GM23338 (cell line): ENCODE measurements around the gene HS3ST1. TPM values are rescaled to one million over a fixed set of nuclear protein-coding genes. Genes with fewer than 3 reads are reported as not detected.

Source experiments
- ATAC-seq: fragments of 200-7000 bp; cut with Tn5 transposase; 3 replicates; pipeline ENCODE4 v1.9.1; 2020
- DNase-seq: peaks from one replicate; pipeline ENCODE4 v3.0.0-alpha.2; 2015; ENCODE audit warnings: low spot score
- H2AFZ ChIP-seq: fragments of 200-600 bp; sonication (generic); 2 replicates; pipeline ENCODE4 v1.8.0; 2016; ENCODE audit warnings: antibody characterized with exemption, mild to moderate bottlenecking, moderate library complexity
- H3F3A ChIP-seq: fragments of 200-600 bp; sonication (generic); replicated peaks from 2 replicates; pipeline ENCODE4 v1.8.0; 2017; ENCODE audit warnings: antibody characterized with exemption, mixed run types, low read depth
- H3K27ac ChIP-seq: fragments of 200-600 bp; sonication (generic); 2 replicates; pipeline ENCODE4 v1.6.1; 2016; ENCODE audit warnings: low read depth
- H3K27me3 ChIP-seq: fragments of 200-600 bp; sonication (generic); 2 replicates; pipeline ENCODE4 v1.8.0; 2016; ENCODE audit warnings: mild to moderate bottlenecking, mixed run types, moderate library complexity; ENCODE audit not compliant: insufficient read depth
- H3K36me3 ChIP-seq: fragments of 200-600 bp; sonication (generic); 2 replicates; pipeline ENCODE4 v1.8.0; 2016; ENCODE audit warnings: mild to moderate bottlenecking; ENCODE audit not compliant: insufficient read depth
- H3K4me1 ChIP-seq: fragments of 200-600 bp; sonication (generic); 2 replicates; pipeline ENCODE4 v1.8.0; 2016; ENCODE audit warnings: mild to moderate bottlenecking, moderate library complexity; ENCODE audit not compliant: insufficient read depth
- H3K4me2 ChIP-seq: fragments of 200-600 bp; sonication (generic); 2 replicates; pipeline ENCODE4 v1.7.1; 2017; ENCODE audit warnings: mixed run types
- H3K4me3 ChIP-seq: fragments of 200-600 bp; sonication (generic); 2 replicates; pipeline ENCODE4 v1.6.1; 2016; ENCODE audit warnings: mixed run types
- H3K79me2 ChIP-seq: fragments of 200-600 bp; sonication (generic); replicated peaks from 2 replicates; pipeline ENCODE4 v1.8.0; 2017; ENCODE audit warnings: mild to moderate bottlenecking; ENCODE audit not compliant: insufficient read depth
- H3K9me2 ChIP-seq: fragments of 200-600 bp; sonication (generic); 2 replicates; pipeline ENCODE4 v1.8.0; 2017; ENCODE audit not compliant: insufficient read depth
- H4K20me1 ChIP-seq: fragments of 200-600 bp; sonication (generic); replicated peaks from 2 replicates; pipeline ENCODE4 v1.8.0; 2017; ENCODE audit warnings: mild to moderate bottlenecking; ENCODE audit not compliant: insufficient read depth
- H3K27ac Mint-ChIP-seq: 2 replicates; pipeline ENCODE4 v1.8.0; 2020; ENCODE audit warnings: inconsistent platforms, mild to moderate bottlenecking, moderate library complexity, mixed read lengths
- H3K27me3 Mint-ChIP-seq: 3 replicates; pipeline ENCODE4 v1.8.0; 2022; ENCODE audit warnings: low read depth, mild to moderate bottlenecking, moderate library complexity, mixed read lengths, inconsistent platforms; ENCODE audit not compliant: insufficient read depth, poor library complexity
- H3K36me3 Mint-ChIP-seq: 3 replicates; pipeline ENCODE4 v1.8.0; 2021; ENCODE audit warnings: low read depth, mild to moderate bottlenecking, inconsistent platforms, moderate library complexity, mixed read lengths
- H3K4me1 Mint-ChIP-seq: 3 replicates; pipeline ENCODE4 v1.8.0; 2020; ENCODE audit warnings: mild to moderate bottlenecking, inconsistent platforms, mixed read lengths
- H3K4me3 Mint-ChIP-seq: 3 replicates; pipeline ENCODE4 v1.8.0; 2021; ENCODE audit warnings: moderate library complexity, mild to moderate bottlenecking, inconsistent platforms, mixed read lengths
- H3K9me3 Mint-ChIP-seq: 3 replicates; pipeline ENCODE4 v1.8.0; 2020; ENCODE audit warnings: moderate library complexity, mild to moderate bottlenecking, inconsistent platforms, mixed read lengths
- EZH2phosphoT487 ChIP-seq: fragments of 200-600 bp; sonication (generic); IDR thresholded peaks from one replicate; pipeline ENCODE4 v1.8.1; 2018; ENCODE audit warnings: antibody characterized with exemption; ENCODE audit not compliant: unreplicated experiment
- JUNB ChIP-seq: IDR thresholded peaks from one replicate; pipeline ENCODE4 v1.6.1; 2016; ENCODE audit warnings: antibody characterized with exemption; ENCODE audit not compliant: unreplicated experiment
- NANOG ChIP-seq: IDR thresholded peaks from 2 replicates; pipeline ENCODE4 v1.6.1; 2016; ENCODE audit warnings: antibody characterized with exemption, borderline replicate concordance
- POLR2AphosphoS5 ChIP-seq: IDR thresholded peaks from 2 replicates; pipeline ENCODE4 v1.6.1; 2016; ENCODE audit warnings: antibody characterized with exemption, low read depth
- ZNF114 ChIP-seq: fragments of 250-450 bp; sonication (Bioruptor Pico); IDR thresholded peaks from 2 replicates; pipeline ENCODE4 v1.5.0; 2020; ENCODE audit warnings: mild to moderate bottlenecking, moderate library complexity
- polyA plus RNA-seq: library from polyadenylated mRNA; unstranded; fragments of >200 nt; fragmentation: Nextera tagmentation; extraction: Ambion mirVana; gene quantifications from 2 replicates; pipeline ENCODE4 v1.2.1, GENCODE V29; 2016
- total RNA-seq: library from RNA; depleted of rRNA; stranded (reverse); fragments of >200 nt; shearing (Covaris generic); gene quantifications from 2 replicates; pipeline ENCODE4 v1.2.3, GENCODE V29; 2014
- TF ChIP-seq, protein P1 (sequence below): fragments of 250-450 bp; sonication (Bioruptor Pico); IDR thresholded peaks from 2 replicates; pipeline ENCODE4 v1.5.0; 2020; ENCODE audit warnings: mild to moderate bottlenecking, moderate library complexity
- TF ChIP-seq, protein P2 (sequence below), 2 experiments: fragments of 200-600 bp in 1 of 2; sonication (generic) in 1 of 2; conservative IDR thresholded peaks; 2 replicates each; pipeline versions ENCODE4 v1.5.1 to v1.6.1; 2016 to 2017; ENCODE audit warnings: antibody characterized with exemption in 2 of 2, low read depth in 2 of 2, mild to moderate bottlenecking in 2 of 2, moderate library complexity in 1 of 2
- TF ChIP-seq, protein P3 (sequence below): IDR thresholded peaks from 2 replicates; pipeline ENCODE4 v1.6.1; 2016; ENCODE audit warnings: antibody characterized with exemption

HS3ST1 gene
- total and polyA plus RNA-seq, 2 experiments from 2014 or later, result 0.94 to 1.3 TPM

DNA sequence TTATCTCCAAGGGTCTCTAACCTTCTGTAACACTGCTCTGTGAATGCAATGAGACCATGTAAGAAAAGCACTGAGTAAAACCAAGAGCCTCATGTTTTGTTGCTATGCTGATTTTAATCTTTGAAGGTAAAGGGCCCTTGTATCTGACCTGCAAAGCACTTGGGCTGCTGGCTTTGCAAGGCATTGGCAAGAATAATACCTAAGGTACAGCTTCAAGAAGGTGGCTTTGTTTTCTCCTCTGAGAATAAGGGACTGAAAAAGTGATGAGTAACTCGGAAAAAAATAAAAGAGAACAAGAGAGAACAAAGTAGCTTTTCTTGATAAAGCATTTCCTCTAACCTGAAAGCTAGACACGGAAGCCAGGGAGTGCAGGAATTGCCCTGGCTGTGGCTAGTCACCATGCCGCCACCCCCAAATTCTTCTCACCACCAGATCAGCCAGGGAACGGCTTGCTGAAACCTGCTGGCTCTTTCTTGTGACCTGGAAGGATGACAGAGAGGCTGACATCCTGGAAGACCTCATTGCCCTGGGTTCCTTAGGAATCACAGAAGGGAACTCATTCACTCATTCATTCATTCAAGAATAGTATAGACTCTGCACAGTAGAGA is 41.8 kb upstream of the HS3ST1 start:
- Histone ChIP-seq H3K36me3 (no peaks in the 10 kb centered on the region; the same call in 1 of the 2 replicates), H2AFZ (peak overlapping the region; percentile 19; the same call in 1 of the 2 replicates), H3K9me2 (no peaks in the 10 kb centered on the region), H3K4me2 (peak overlapping the region; percentile 46), H3K27ac (peak overlapping the region; percentile 68), H3K4me3 (peak overlapping the region; percentile 31), H3K79me2 (no peaks in the 10 kb centered on the region), H4K20me1 (no peaks in the 10 kb centered on the region; the same call in 1 of the 2 replicates), H3K27me3 (no peaks in the 10 kb centered on the region), H3K4me1 (peaks cover 31% of the 10 kb centered on the region), H3F3A (0 out of 2 replicates have a peak, but pooled peaks cover 6% of the 10 kb centered on the region)
- no peaks in the 10 kb centered on the region for H3K9me3 Mint-ChIP-seq
- no peak overlapping the region for H3K4me3 Mint-ChIP-seq
- H3K4me1 Mint-ChIP-seq, result peaks cover 38% of the 10 kb centered on the region
- DNase-seq (peak; percentile 9), ATAC-seq (peak; percentile 23)
- H3K36me3 Mint-ChIP-seq, result no peaks in the 10 kb centered on the region
- TF ChIP-seq JUNB, result no peak
- TF ChIP-seq, protein P1, sequence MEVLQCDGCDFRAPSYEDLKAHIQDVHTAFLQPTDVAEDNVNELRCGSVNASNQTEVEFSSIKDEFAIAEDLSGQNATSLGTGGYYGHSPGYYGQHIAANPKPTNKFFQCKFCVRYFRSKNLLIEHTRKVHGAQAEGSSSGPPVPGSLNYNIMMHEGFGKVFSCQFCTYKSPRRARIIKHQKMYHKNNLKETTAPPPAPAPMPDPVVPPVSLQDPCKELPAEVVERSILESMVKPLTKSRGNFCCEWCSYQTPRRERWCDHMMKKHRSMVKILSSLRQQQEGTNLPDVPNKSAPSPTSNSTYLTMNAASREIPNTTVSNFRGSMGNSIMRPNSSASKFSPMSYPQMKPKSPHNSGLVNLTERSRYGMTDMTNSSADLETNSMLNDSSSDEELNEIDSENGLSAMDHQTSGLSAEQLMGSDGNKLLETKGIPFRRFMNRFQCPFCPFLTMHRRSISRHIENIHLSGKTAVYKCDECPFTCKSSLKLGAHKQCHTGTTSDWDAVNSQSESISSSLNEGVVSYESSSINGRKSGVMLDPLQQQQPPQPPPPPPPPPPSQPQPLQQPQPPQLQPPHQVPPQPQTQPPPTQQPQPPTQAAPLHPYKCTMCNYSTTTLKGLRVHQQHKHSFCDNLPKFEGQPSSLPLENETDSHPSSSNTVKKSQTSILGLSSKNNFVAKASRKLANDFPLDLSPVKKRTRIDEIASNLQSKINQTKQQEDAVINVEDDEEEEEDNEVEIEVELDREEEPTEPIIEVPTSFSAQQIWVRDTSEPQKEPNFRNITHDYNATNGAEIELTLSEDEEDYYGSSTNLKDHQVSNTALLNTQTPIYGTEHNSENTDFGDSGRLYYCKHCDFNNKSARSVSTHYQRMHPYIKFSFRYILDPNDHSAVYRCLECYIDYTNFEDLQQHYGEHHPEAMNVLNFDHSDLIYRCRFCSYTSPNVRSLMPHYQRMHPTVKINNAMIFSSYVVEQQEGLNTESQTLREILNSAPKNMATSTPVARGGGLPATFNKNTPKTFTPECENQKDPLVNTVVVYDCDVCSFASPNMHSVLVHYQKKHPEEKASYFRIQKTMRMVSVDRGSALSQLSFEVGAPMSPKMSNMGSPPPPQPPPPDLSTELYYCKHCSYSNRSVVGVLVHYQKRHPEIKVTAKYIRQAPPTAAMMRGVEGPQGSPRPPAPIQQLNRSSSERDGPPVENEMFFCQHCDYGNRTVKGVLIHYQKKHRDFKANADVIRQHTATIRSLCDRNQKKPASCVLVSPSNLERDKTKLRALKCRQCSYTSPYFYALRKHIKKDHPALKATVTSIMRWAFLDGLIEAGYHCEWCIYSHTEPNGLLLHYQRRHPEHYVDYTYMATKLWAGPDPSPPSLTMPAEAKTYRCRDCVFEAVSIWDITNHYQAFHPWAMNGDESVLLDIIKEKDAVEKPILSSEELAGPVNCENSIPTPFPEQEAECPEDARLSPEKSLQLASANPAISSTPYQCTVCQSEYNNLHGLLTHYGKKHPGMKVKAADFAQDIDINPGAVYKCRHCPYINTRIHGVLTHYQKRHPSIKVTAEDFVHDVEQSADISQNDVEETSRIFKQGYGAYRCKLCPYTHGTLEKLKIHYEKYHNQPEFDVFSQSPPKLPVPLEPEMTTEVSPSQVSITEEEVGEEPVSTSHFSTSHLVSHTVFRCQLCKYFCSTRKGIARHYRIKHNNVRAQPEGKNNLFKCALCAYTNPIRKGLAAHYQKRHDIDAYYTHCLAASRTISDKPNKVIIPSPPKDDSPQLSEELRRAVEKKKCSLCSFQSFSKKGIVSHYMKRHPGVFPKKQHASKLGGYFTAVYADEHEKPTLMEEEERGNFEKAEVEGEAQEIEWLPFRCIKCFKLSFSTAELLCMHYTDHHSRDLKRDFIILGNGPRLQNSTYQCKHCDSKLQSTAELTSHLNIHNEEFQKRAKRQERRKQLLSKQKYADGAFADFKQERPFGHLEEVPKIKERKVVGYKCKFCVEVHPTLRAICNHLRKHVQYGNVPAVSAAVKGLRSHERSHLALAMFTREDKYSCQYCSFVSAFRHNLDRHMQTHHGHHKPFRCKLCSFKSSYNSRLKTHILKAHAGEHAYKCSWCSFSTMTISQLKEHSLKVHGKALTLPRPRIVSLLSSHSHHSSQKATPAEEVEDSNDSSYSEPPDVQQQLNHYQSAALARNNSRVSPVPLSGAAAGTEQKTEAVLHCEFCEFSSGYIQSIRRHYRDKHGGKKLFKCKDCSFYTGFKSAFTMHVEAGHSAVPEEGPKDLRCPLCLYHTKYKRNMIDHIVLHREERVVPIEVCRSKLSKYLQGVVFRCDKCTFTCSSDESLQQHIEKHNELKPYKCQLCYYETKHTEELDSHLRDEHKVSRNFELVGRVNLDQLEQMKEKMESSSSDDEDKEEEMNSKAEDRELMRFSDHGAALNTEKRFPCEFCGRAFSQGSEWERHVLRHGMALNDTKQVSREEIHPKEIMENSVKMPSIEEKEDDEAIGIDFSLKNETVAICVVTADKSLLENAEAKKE (CRISPR knock-in tag), result no peak
- TF ChIP-seq EZH2phosphoT487, result no peak
- TF ChIP-seq NANOG, result no peak
- no peak for TF ChIP-seq POLR2AphosphoS5
- no peak for TF ChIP-seq ZNF114 (CRISPR knock-in tag)
- TF ChIP-seq, protein P2, sequence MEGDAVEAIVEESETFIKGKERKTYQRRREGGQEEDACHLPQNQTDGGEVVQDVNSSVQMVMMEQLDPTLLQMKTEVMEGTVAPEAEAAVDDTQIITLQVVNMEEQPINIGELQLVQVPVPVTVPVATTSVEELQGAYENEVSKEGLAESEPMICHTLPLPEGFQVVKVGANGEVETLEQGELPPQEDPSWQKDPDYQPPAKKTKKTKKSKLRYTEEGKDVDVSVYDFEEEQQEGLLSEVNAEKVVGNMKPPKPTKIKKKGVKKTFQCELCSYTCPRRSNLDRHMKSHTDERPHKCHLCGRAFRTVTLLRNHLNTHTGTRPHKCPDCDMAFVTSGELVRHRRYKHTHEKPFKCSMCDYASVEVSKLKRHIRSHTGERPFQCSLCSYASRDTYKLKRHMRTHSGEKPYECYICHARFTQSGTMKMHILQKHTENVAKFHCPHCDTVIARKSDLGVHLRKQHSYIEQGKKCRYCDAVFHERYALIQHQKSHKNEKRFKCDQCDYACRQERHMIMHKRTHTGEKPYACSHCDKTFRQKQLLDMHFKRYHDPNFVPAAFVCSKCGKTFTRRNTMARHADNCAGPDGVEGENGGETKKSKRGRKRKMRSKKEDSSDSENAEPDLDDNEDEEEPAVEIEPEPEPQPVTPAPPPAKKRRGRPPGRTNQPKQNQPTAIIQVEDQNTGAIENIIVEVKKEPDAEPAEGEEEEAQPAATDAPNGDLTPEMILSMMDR (conservative IDR thresholded peaks at IDR 0.05; ENCODE audit: low read depth in 2 of 2), result no peak
- TF ChIP-seq, protein P3, sequence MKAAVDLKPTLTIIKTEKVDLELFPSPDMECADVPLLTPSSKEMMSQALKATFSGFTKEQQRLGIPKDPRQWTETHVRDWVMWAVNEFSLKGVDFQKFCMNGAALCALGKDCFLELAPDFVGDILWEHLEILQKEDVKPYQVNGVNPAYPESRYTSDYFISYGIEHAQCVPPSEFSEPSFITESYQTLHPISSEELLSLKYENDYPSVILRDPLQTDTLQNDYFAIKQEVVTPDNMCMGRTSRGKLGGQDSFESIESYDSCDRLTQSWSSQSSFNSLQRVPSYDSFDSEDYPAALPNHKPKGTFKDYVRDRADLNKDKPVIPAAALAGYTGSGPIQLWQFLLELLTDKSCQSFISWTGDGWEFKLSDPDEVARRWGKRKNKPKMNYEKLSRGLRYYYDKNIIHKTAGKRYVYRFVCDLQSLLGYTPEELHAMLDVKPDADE, result no peak
- peak overlapping the region; percentile 66 for H3K27ac Mint-ChIP-seq
- peaks cover 2% of the 10 kb centered on the region for H3K27me3 Mint-ChIP-seq
